ENCODE data around the gene ALG10. TPM values are rescaled to one million over a fixed set of nuclear protein-coding genes. Genes with fewer than 3 reads are reported as not detected.

Gene ALG10
- total RNA-seq, 1 donor from 2014 or later, result 12.4 TPM

- H3K27me3 Mint-ChIP-seq, result no peaks in the 10 kb centered on the region
- no peak overlapping the region for H3K27ac Mint-ChIP-seq
- H3K4me1 Mint-ChIP-seq (ENCODE audit: unreplicated experiment), result no peaks in the 10 kb centered on the region
- H3K36me3 Mint-ChIP-seq, result no peaks in the 10 kb centered on the region
- no peaks in the 10 kb centered on the region for H3K9me3 Mint-ChIP-seq
- no peak for DNase-seq (ENCODE audit: extremely low spot score, unreplicated experiment)
- TF ChIP-seq, protein P1, sequence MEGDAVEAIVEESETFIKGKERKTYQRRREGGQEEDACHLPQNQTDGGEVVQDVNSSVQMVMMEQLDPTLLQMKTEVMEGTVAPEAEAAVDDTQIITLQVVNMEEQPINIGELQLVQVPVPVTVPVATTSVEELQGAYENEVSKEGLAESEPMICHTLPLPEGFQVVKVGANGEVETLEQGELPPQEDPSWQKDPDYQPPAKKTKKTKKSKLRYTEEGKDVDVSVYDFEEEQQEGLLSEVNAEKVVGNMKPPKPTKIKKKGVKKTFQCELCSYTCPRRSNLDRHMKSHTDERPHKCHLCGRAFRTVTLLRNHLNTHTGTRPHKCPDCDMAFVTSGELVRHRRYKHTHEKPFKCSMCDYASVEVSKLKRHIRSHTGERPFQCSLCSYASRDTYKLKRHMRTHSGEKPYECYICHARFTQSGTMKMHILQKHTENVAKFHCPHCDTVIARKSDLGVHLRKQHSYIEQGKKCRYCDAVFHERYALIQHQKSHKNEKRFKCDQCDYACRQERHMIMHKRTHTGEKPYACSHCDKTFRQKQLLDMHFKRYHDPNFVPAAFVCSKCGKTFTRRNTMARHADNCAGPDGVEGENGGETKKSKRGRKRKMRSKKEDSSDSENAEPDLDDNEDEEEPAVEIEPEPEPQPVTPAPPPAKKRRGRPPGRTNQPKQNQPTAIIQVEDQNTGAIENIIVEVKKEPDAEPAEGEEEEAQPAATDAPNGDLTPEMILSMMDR (conservative IDR thresholded peaks at IDR 0.05), result no peak
- no peak overlapping the region for H3K4me3 Mint-ChIP-seq
These were observed 32.6 kb downstream of the ALG10 start for GRCh38 chr12:34054938-34055337.

All from type B pancreatic cell (in vitro differentiated cells).